HepG2 (cell line): ENCODE data around the gene PDGFRB. TPM values are rescaled to one million over a fixed set of nuclear protein-coding genes. Genes with fewer than 3 reads are reported as not detected.
A peak's percentile ranks its signal among the peaks of the same experiment; 100 is the strongest.

Source experiments
- AKAP8 ChIP-seq: sonication (generic); formaldehyde crosslinking; IDR thresholded peaks from 2 replicates; pipeline ENCODE4 v1.5.1; 2020; ENCODE audit warnings: mild to moderate bottlenecking, missing genetic modification reagents
- ARNTL ChIP-seq: sonication (generic); formaldehyde crosslinking; IDR thresholded peaks from 2 replicates; pipeline ENCODE4 v1.4.0; 2020; ENCODE audit warnings: mild to moderate bottlenecking, missing genetic modification reagents
- CBFB ChIP-seq: sonication (generic); formaldehyde crosslinking; IDR thresholded peaks from 2 replicates; pipeline ENCODE4 v1.4.0; 2020; ENCODE audit warnings: missing genetic modification reagents
- FIP1L1 ChIP-seq: fragments of 200-400 bp; formaldehyde crosslinking; IDR thresholded peaks from 2 replicates; pipeline ENCODE4 v1.6.1; 2018; ENCODE audit warnings: low read depth, mild to moderate bottlenecking, low read length, moderate library complexity, borderline replicate concordance; ENCODE audit not compliant: insufficient read depth
- FOSL1 ChIP-seq: sonication (generic); formaldehyde crosslinking; IDR thresholded peaks from 2 replicates; pipeline ENCODE4 v1.9.0; 2021; ENCODE audit warnings: missing genetic modification reagents, borderline replicate concordance
- FOXK2 ChIP-seq: fragments of 450-650 bp; IDR thresholded peaks from 2 replicates; pipeline ENCODE4 v1.6.1; 2016
- FOXO1 ChIP-seq: sonication (generic); formaldehyde crosslinking; IDR thresholded peaks from 2 replicates; pipeline ENCODE4 v1.4.0; 2020; ENCODE audit warnings: missing genetic modification reagents
- JUND ChIP-seq: sonication (generic); formaldehyde crosslinking; IDR thresholded peaks from 2 replicates; pipeline ENCODE4 v1.8.0; 2022; ENCODE audit warnings: mild to moderate bottlenecking, missing genetic modification reagents
- TOPORS ChIP-seq: sonication (generic); formaldehyde crosslinking; IDR thresholded peaks from 2 replicates; pipeline ENCODE4 v1.8.0; 2023; ENCODE audit warnings: mild to moderate bottlenecking, missing genetic modification reagents
- ZBTB38 ChIP-seq: sonication (generic); formaldehyde crosslinking; IDR thresholded peaks from 2 replicates; pipeline ENCODE4 v1.5.1; 2020; ENCODE audit warnings: mild to moderate bottlenecking, missing genetic modification reagents
- ZFP62 ChIP-seq: sonication (generic); formaldehyde crosslinking; IDR thresholded peaks from 2 replicates; pipeline ENCODE4 v1.4.0; 2020; ENCODE audit warnings: missing genetic modification reagents
- ZNF34 ChIP-seq: sonication (generic); formaldehyde crosslinking; IDR thresholded peaks from 2 replicates; pipeline ENCODE4 v1.4.0; 2020; ENCODE audit warnings: mild to moderate bottlenecking, missing genetic modification reagents, borderline replicate concordance
- ZNF432 ChIP-seq: sonication (generic); formaldehyde crosslinking; IDR thresholded peaks from 2 replicates; pipeline ENCODE4 v1.5.0; 2020; ENCODE audit warnings: missing genetic modification reagents, mild to moderate bottlenecking, borderline replicate concordance
- ZSCAN25 ChIP-seq: sonication (generic); formaldehyde crosslinking; IDR thresholded peaks from 2 replicates; pipeline ENCODE4 v1.8.0; 2022; ENCODE audit warnings: mild to moderate bottlenecking, missing genetic modification reagents
- polyA plus RNA-seq, 8 experiments: library from polyadenylated mRNA; depleted of rRNA in 3 of 8; stranded (reverse) in 7 of 8; unstranded in 1 of 8; fragments of >200 nt; fragmentation: Illumina TruSeq in 4 of 8; extraction: Trizol in 4 of 8; gene quantifications; 2 replicates each; pipeline versions ENCODE4 v1.2.1 to v1.2.3, GENCODE V29; 2011 to 2016; ENCODE audit warnings: low read depth in 4 of 8, missing spikeins in 1 of 8, mixed read lengths in 1 of 8; ENCODE audit not compliant: insufficient read depth in 1 of 8
- total RNA-seq, 5 experiments: library from RNA; depleted of rRNA; stranded (reverse); fragments of >200 nt; fragmentation: Illumina TruSeq; extraction: Trizol; gene quantifications; 2 replicates each; pipeline ENCODE4 v1.2.3, GENCODE V29; 2016; ENCODE audit warnings: low read depth in 1 of 5
- TF ChIP-seq, protein P1 (sequence below): sonication (generic); formaldehyde crosslinking; IDR thresholded peaks from 2 replicates; pipeline ENCODE4 v1.4.0; 2020; ENCODE audit warnings: missing genetic modification reagents
- TF ChIP-seq, protein P2 (sequence below): sonication (generic); formaldehyde crosslinking; IDR thresholded peaks from 2 replicates; pipeline ENCODE4 v1.4.0; 2020; ENCODE audit warnings: missing genetic modification reagents
- TF ChIP-seq, protein P3 (sequence below): IDR thresholded peaks from 2 replicates; pipeline ENCODE4 v1.6.1; 2016; ENCODE audit warnings: low read depth
- TF ChIP-seq, protein P4 (sequence below): sonication (generic); formaldehyde crosslinking; IDR thresholded peaks from 2 replicates; pipeline ENCODE4 v1.5.0; 2020; ENCODE audit warnings: missing genetic modification reagents
- TF ChIP-seq, protein P5 (sequence below): sonication (generic); formaldehyde crosslinking; conservative IDR thresholded peaks from 2 replicates; pipeline ENCODE4 v1.4.0; 2020; ENCODE audit warnings: missing genetic modification reagents
- TF ChIP-seq, protein P6 (sequence below): sonication (generic); formaldehyde crosslinking; IDR thresholded peaks from 2 replicates; pipeline ENCODE4 v1.4.0; 2020; ENCODE audit warnings: missing genetic modification reagents
- TF ChIP-seq, protein P7 (sequence below): sonication (generic); formaldehyde crosslinking; IDR thresholded peaks from 2 replicates; pipeline ENCODE4 v1.4.0; 2020; ENCODE audit warnings: mild to moderate bottlenecking, missing genetic modification reagents

The PDGFRB gene
- total and polyA plus RNA-seq, 2 of the 13 experiments (the other 11 are each of a cell fraction or from before 2014, with no cell fraction given): 4.0 to 21.0 TPM

DNA sequence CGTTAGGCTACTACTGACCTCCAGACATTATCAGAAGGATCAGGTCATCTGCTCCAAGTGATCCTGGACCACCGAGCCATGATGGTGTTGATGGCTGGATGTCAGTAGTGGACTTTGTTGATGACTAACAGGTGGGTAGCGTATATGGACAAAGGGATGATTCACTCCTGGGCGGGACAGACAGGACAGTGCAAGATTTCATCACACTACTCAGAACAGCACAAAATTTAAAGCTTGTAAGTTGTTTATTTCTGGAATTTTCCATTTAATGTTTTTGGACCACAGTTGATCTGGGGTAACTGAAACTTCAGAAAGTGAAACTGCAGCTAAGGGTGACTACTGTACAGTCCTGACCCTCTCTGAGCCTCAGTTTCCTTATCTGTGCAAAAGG, 12.7 kb downstream of the PDGFRB start (continued):
- TF ChIP-seq, protein P1, sequence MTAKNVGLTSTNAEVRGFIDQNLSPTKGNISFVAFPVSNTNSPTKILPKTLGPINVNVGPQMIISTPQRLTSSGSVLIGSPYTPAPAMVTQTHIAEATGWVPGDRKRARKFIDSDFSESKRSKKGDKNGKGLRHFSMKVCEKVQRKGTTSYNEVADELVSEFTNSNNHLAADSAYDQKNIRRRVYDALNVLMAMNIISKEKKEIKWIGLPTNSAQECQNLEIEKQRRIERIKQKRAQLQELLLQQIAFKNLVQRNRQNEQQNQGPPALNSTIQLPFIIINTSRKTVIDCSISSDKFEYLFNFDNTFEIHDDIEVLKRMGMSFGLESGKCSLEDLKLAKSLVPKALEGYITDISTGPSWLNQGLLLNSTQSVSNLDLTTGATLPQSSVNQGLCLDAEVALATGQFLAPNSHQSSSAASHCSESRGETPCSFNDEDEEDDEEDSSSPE (CRISPR knock-in tag): no peak
- peak; percentile 92 for TF ChIP-seq FOSL1 (CRISPR knock-in tag)
- TF ChIP-seq TOPORS: no peak
- no peak for TF ChIP-seq FOXK2
- TF ChIP-seq ARNTL (CRISPR knock-in tag): no peak
- no peak for TF ChIP-seq ZBTB38 (CRISPR knock-in tag)
- TF ChIP-seq, protein P2, sequence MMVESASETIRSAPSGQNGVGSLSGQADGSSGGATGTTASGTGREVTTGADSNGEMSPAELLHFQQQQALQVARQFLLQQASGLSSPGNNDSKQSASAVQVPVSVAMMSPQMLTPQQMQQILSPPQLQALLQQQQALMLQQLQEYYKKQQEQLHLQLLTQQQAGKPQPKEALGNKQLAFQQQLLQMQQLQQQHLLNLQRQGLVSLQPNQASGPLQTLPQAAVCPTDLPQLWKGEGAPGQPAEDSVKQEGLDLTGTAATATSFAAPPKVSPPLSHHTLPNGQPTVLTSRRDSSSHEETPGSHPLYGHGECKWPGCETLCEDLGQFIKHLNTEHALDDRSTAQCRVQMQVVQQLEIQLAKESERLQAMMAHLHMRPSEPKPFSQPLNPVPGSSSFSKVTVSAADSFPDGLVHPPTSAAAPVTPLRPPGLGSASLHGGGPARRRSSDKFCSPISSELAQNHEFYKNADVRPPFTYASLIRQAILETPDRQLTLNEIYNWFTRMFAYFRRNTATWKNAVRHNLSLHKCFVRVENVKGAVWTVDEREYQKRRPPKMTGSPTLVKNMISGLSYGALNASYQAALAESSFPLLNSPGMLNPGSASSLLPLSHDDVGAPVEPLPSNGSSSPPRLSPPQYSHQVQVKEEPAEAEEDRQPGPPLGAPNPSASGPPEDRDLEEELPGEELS (CRISPR knock-in tag): peak; percentile 75
- no peak for TF ChIP-seq AKAP8 (CRISPR knock-in tag)
- peak; percentile 94 for TF ChIP-seq JUND (CRISPR knock-in tag)
- no peak for TF ChIP-seq ZFP62
- TF ChIP-seq CBFB (CRISPR knock-in tag): no peak
- TF ChIP-seq, protein P3, sequence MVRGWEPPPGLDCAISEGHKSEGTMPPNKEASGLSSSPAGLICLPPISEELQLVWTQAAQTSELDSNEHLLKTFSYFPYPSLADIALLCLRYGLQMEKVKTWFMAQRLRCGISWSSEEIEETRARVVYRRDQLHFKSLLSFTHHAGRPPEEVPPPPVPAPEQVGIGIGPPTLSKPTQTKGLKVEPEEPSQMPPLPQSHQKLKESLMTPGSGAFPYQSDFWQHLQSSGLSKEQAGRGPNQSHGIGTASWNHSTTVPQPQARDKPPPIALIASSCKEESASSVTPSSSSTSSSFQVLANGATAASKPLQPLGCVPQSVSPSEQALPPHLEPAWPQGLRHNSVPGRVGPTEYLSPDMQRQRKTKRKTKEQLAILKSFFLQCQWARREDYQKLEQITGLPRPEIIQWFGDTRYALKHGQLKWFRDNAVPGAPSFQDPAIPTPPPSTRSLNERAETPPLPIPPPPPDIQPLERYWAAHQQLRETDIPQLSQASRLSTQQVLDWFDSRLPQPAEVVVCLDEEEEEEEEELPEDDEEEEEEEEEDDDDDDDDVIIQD (CRISPR knock-in tag): no peak
- TF ChIP-seq FOXO1 (CRISPR knock-in tag): peak; percentile 81
- no peak for TF ChIP-seq FIP1L1
- no peak for TF ChIP-seq ZSCAN25
- TF ChIP-seq ZNF432 (CRISPR knock-in tag): no peak
- TF ChIP-seq, protein P4, sequence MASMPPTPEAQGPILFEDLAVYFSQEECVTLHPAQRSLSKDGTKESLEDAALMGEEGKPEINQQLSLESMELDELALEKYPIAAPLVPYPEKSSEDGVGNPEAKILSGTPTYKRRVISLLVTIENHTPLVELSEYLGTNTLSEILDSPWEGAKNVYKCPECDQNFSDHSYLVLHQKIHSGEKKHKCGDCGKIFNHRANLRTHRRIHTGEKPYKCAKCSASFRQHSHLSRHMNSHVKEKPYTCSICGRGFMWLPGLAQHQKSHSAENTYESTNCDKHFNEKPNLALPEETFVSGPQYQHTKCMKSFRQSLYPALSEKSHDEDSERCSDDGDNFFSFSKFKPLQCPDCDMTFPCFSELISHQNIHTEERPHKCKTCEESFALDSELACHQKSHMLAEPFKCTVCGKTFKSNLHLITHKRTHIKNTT: no peak
- TF ChIP-seq ZNF34 (CRISPR knock-in tag): no peak
- TF ChIP-seq, protein P5, sequence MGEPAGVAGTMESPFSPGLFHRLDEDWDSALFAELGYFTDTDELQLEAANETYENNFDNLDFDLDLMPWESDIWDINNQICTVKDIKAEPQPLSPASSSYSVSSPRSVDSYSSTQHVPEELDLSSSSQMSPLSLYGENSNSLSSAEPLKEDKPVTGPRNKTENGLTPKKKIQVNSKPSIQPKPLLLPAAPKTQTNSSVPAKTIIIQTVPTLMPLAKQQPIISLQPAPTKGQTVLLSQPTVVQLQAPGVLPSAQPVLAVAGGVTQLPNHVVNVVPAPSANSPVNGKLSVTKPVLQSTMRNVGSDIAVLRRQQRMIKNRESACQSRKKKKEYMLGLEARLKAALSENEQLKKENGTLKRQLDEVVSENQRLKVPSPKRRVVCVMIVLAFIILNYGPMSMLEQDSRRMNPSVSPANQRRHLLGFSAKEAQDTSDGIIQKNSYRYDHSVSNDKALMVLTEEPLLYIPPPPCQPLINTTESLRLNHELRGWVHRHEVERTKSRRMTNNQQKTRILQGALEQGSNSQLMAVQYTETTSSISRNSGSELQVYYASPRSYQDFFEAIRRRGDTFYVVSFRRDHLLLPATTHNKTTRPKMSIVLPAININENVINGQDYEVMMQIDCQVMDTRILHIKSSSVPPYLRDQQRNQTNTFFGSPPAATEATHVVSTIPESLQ (CRISPR knock-in tag): no peak
- TF ChIP-seq, protein P6, sequence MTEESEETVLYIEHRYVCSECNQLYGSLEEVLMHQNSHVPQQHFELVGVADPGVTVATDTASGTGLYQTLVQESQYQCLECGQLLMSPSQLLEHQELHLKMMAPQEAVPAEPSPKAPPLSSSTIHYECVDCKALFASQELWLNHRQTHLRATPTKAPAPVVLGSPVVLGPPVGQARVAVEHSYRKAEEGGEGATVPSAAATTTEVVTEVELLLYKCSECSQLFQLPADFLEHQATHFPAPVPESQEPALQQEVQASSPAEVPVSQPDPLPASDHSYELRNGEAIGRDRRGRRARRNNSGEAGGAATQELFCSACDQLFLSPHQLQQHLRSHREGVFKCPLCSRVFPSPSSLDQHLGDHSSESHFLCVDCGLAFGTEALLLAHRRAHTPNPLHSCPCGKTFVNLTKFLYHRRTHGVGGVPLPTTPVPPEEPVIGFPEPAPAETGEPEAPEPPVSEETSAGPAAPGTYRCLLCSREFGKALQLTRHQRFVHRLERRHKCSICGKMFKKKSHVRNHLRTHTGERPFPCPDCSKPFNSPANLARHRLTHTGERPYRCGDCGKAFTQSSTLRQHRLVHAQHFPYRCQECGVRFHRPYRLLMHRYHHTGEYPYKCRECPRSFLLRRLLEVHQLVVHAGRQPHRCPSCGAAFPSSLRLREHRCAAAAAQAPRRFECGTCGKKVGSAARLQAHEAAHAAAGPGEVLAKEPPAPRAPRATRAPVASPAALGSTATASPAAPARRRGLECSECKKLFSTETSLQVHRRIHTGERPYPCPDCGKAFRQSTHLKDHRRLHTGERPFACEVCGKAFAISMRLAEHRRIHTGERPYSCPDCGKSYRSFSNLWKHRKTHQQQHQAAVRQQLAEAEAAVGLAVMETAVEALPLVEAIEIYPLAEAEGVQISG (CRISPR knock-in tag): no peak
- TF ChIP-seq, protein P7, sequence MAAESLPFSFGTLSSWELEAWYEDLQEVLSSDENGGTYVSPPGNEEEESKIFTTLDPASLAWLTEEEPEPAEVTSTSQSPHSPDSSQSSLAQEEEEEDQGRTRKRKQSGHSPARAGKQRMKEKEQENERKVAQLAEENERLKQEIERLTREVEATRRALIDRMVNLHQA (CRISPR knock-in tag): no peak
